Heart right ventricle (tissue), 16 donors: ENCODE data around the gene NUP214. TPM values are rescaled to one million over a fixed set of nuclear protein-coding genes. Genes with fewer than 3 reads are reported as not detected.

ENCODE experiments used
- ATAC-seq, 8 donors: fragments of 200-7000 bp; cut with Tn5 transposase; one replicate each; pipeline ENCODE4 v1.9.1; 2020; ENCODE audit warnings: mild to moderate bottlenecking in 8 of 8, moderate library complexity in 8 of 8, moderate number of reproducible peaks in 1 of 8
- DNase-seq, 2 donors: peaks; one replicate each; pipeline ENCODE4 v3.0.0-alpha.2; 2020
- H3K27ac ChIP-seq, 10 donors: fragments of 200-600 bp; sonication (generic) in 2 of 10; one replicate each; pipeline versions ENCODE4 v1.5.0 to v1.8.0; 2020 to 2022; ENCODE audit warnings: mild to moderate bottlenecking in 3 of 10
- H3K27me3 ChIP-seq, 7 donors: fragments of 200-600 bp; one replicate each; pipeline ENCODE4 v1.8.0; 2021 to 2022; ENCODE audit warnings: mild to moderate bottlenecking in 2 of 7
- H3K36me3 ChIP-seq, 9 donors: fragments of 200-600 bp; sonication (generic) in 1 of 9; one replicate each; pipeline versions ENCODE4 v1.5.0 to v1.8.0; 2020 to 2022; ENCODE audit warnings: mild to moderate bottlenecking in 2 of 9
- H3K4me1 ChIP-seq, 9 donors: fragments of 200-600 bp; sonication (generic) in 1 of 9; one replicate each; pipeline versions ENCODE4 v1.5.0 to v1.8.0; 2020 to 2022; ENCODE audit warnings: mild to moderate bottlenecking in 4 of 9
- H3K4me3 ChIP-seq, 10 donors: fragments of 200-600 bp; sonication (generic) in 2 of 10; one replicate each; pipeline versions ENCODE4 v1.5.0 to v1.8.0; 2020 to 2022; ENCODE audit warnings: mild to moderate bottlenecking in 7 of 10, moderate library complexity in 2 of 10
- H3K9me3 ChIP-seq, 11 donors: fragments of 200-600 bp in 10 of 11; sonication (generic) in 2 of 11; one replicate each; pipeline versions ENCODE4 v1.5.0 to v1.8.0; 2013 to 2022; ENCODE audit warnings: mild to moderate bottlenecking in 2 of 11, control low read depth in 1 of 11, moderate library complexity in 1 of 11
- WGBS, 2 donors: extraction: QIAGEN DNeasy Blood & Tissue Kit; methylation state at CpG; one replicate each; pipeline ENCODE4 v1.1.7; 2013; ENCODE audit warnings: inconsistent platforms in 1 of 2; 5-methylcytosine and 5-hydroxymethylcytosine counted together
- intact Hi-C, 10 donors: fragments of 100-400 bp; cut with DNase I; formaldehyde crosslinking; loops; one replicate each; pipeline versions ENCODE4 v1.11.1 to v1.14.2; 2022
- polyA plus RNA-seq, 2 donors: library from polyadenylated mRNA; stranded (reverse); fragments of 200-250 nt; gene quantifications; one replicate each; pipeline ENCODE4 v1.2.3, GENCODE V29; 2013
- total RNA-seq, 10 donors: library from RNA; stranded (reverse); fragmentation: NEBNext Ultra II Directional in 3 of 10; extraction: Animal tissue kit (Norgen Biotek cat#: 25700) in 3 of 10; gene quantifications; one replicate each; pipeline versions ENCODE4 v1.2.1 to v1.2.4, GENCODE V29; 2021 to 2023
- TF ChIP-seq, protein P1 (sequence below), 9 donors: fragments of 200-600 bp; sonication (generic) in 2 of 9; IDR thresholded peaks; one replicate each; pipeline versions ENCODE4 v1.5.0 to v1.8.0; 2021 to 2022; ENCODE audit warnings: antibody characterized with exemption in 9 of 9, mild to moderate bottlenecking in 5 of 9, moderate library complexity in 1 of 9
- donor health status: Arrhythmogenic right ventricular cardiomyopathy.
- donor health status: ischemic (EF 13 %, LVEDD 7.1; RV severe dilation, severe dysfunction).
- donor health status: healthy with polysubstance abuse.
- donor health status: DM: no; HTN: yes; CAD: no.
- donor health status: DM: no; HTN: no; CAD: no.
- donor health status: ischemic (EF 25% LVEDD 6.9; RV normal size, moderate dysfunction).
- donor health status: ischemic (EF 25% LVEDD 5.7; RV mildly dilated, moderate dysfunction).
- donor health status: healthy.
- donor health status: DM: yes; HTN: yes; CAD: no.
- donor health status: Ischemic cardiomyopathy.
- donor health status: ischemic (EF 35%, LVEDD 5.7; RV mildly dilated, moderate dysfunction).
- donor health status: nonischemic (EF 11% LVEDD 7.7; RV severe dilation, severe dysfunction).
- donor health status: DM: yes; HTN: yes; CAD: no.
- donor health status: PGD.
- donor health status: ischemic (EF 29% LVEDD 5.4; RV normal size, mild dysfunction).
- donor health status: nonischemic (EF 23%, LVEDD 6.1; RV moderate dilation, normal function).

Gene NUP214
- total and polyA plus RNA-seq, 12 donors: 13.8 to 27.1 (median 22.9) TPM

DNA sequence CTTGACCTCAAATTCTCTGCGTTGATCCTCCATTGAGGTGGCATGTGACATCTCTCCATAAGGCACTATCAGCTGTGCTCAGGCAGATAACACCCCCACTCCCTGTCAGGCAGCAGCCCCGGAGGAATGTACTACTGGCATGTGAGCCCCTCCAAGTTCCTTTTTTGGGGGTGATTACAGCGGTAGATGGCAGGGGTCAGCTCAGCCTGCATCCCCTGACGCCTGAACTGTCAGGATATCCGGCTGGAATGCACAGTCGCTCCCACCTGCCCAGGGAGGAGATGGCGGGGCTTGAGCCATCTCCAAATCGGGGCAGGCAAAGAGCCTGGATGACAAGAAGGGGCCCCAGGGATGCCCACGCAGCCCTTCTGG, 110.1 kb downstream of the NUP214 start:
- DNase-seq (no peak), ATAC-seq (peak; percentile 22 to 57 (median 47))
- intact Hi-C loops: loop anchor here in 7 of 10 donors (5.0 to 10.0 kb wide), 3 partner anchors 42 to 102 kb away; partner anchors contain the start of gene FAM78A (in 3 of the 7)
- TF ChIP-seq, protein P1, sequence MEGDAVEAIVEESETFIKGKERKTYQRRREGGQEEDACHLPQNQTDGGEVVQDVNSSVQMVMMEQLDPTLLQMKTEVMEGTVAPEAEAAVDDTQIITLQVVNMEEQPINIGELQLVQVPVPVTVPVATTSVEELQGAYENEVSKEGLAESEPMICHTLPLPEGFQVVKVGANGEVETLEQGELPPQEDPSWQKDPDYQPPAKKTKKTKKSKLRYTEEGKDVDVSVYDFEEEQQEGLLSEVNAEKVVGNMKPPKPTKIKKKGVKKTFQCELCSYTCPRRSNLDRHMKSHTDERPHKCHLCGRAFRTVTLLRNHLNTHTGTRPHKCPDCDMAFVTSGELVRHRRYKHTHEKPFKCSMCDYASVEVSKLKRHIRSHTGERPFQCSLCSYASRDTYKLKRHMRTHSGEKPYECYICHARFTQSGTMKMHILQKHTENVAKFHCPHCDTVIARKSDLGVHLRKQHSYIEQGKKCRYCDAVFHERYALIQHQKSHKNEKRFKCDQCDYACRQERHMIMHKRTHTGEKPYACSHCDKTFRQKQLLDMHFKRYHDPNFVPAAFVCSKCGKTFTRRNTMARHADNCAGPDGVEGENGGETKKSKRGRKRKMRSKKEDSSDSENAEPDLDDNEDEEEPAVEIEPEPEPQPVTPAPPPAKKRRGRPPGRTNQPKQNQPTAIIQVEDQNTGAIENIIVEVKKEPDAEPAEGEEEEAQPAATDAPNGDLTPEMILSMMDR (IDR thresholded peaks at IDR 0.05): no peak
- Histone ChIP-seq H3K4me3 (no peak overlapping the region), H3K27me3 (no peaks in the 10 kb centered on the region), H3K4me1 (peaks cover 10 to 62% (median 43%) of the 10 kb centered on the region in 9 donors), H3K36me3 (peaks cover 0 to 53% (median 27%) of the 10 kb centered on the region in 9 donors), H3K9me3 (no peaks in the 10 kb centered on the region), H3K27ac (peak overlapping the region; percentile 63 to 95 (median 87))
- WGBS, 2 donors: 35 to 48% methylated on average over 9 of the region's 9 CpGs

DNA sequence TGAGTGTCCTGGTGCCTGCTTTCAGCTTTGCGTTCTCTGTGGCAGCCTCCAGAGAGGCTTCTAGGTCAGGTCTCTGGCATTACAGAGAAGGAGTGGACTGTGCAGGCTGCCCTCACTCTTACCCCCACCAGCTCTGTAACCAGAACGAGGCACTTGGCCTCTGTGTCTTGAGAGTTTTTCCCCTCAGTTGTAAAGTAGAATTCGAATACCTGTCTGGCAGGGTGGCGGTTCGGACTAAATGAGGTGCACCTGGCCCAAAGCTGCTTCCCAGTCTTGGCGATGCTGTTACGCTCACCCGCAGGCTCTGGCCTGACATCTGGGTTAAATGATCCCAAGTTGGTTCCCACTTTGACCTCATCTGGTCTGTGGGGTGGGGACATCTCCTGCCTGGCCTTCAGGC, 110.8 kb downstream of the NUP214 start:
- H3K27me3 ChIP-seq: no peaks in the 10 kb centered on the region
- peaks cover 0 to 46% (median 20%) of the 10 kb centered on the region in 9 donors for H3K36me3 ChIP-seq
- no peaks in the 10 kb centered on the region for H3K9me3 ChIP-seq
- DNase-seq (no peak), ATAC-seq (peak in 2 of 8 donors; percentile 12 to 23)
- peak overlapping the region in 9 of 10 donors; percentile 63 to 95 (median 90) for H3K27ac ChIP-seq
- peaks cover 10 to 62% (median 43%) of the 10 kb centered on the region in 9 donors for H3K4me1 ChIP-seq
- WGBS, 2 donors: 78 to 82% methylated on average over 8 of the region's 8 CpGs
- TF ChIP-seq, protein P1 (IDR thresholded peaks at IDR 0.05): no peak
- intact Hi-C loops: loop anchor here in 7 of 10 donors (5.0 to 10.0 kb wide), 3 partner anchors 41 to 101 kb away; partner anchors contain the start of gene FAM78A (in 3 of the 7)
- no peak overlapping the region for H3K4me3 ChIP-seq

DNA sequence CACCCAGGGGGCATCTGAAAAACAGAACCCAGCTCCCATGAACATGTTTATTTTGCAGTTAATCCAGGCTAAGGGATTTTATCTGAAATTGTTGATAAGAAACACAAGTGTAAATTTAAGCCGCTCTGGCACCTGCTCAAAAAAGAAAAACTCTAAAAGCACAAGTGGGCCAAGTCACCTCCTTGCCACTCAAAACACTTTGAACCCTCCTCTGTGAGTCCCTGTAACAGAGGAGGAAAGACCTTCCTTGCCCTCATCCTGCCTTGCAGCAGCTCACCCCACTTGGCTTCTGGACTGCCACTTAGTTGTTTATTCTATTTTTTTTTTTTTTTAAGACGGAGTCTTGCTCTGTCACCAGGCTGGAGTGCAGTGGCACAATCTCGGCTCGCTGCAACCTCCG, 111.4 kb downstream of the NUP214 start:
- H3K9me3 ChIP-seq: no peaks in the 10 kb centered on the region
- no peak for ATAC-seq
- no peaks in the 10 kb centered on the region for H3K27me3 ChIP-seq
- TF ChIP-seq, protein P1 (IDR thresholded peaks at IDR 0.05): no peak
- H3K36me3 ChIP-seq: peaks cover 0 to 40% (median 17%) of the 10 kb centered on the region in 9 donors
- intact Hi-C loops: loop anchor here in 7 of 10 donors (5.0 to 10.0 kb wide), 3 partner anchors 41 to 101 kb away; partner anchors contain the start of gene FAM78A (in 3 of the 7)
- no peak overlapping the region for H3K4me3 ChIP-seq
- H3K27ac ChIP-seq: peak overlapping the region in 7 of 10 donors; percentile 84 to 95 (median 90)
- peaks cover 10 to 62% (median 43%) of the 10 kb centered on the region in 9 donors for H3K4me1 ChIP-seq
- DNase-seq: no peak
- 63 to 77% methylated on average over 5 of the region's 5 CpGs for WGBS, 2 donors

DNA sequence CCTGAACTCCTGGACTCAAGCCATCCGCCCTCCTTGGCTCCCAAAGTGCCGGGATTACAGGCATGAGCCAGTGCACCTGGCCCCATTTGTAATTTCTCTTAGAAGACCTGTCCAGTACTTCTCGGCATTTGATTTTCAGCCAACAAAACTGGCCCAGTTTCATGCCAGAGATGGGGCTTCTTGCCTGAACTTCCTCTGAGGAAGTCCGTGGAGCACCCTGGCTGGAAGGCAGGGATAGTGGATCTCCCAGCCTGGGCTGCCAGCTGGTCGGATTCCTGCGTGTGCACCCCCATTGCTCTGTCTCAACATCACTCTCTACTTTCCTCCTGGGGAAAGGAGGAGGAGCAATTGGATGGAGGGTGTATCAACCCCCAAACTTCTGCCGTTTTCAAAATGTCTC, 111.9 kb downstream of the NUP214 start:
- Histone ChIP-seq H3K36me3 (peaks cover 0 to 35% (median 17%) of the 10 kb centered on the region in 9 donors), H3K27me3 (no peaks in the 10 kb centered on the region), H3K27ac (peak overlapping the region in 8 of 10 donors; percentile 78 to 95 (median 90)), H3K9me3 (no peaks in the 10 kb centered on the region), H3K4me1 (peaks cover 10 to 62% (median 43%) of the 10 kb centered on the region in 9 donors), H3K4me3 (peak overlapping the region in 1 of 10 donors; percentile 25)
- 40 to 45% methylated on average over 7 of the region's 7 CpGs for WGBS, 2 donors
- TF ChIP-seq, protein P1 (IDR thresholded peaks at IDR 0.05): no peak
- no peak for ATAC-seq
- DNase-seq: no peak
- intact Hi-C loops: loop anchor here in 7 of 10 donors (5.0 to 10.0 kb wide), 3 partner anchors 40 to 100 kb away; partner anchors contain the start of gene FAM78A (in 3 of the 7)
